Activated CD8-positive, alpha-beta memory T cell treated with anti-CD3 and anti-CD28 coated beads, Interleukin-2, amount 10 ng/mL, durations not matched to agents 7 days and 5 days (primary cell): ENCODE results near the gene UBB. TPM values are rescaled to one million over a fixed set of nuclear protein-coding genes. Genes with fewer than 3 reads are reported as not detected.
A peak's percentile ranks its signal among the peaks of the same experiment; 100 is the strongest.
"Not testable (repeated sequence)": the region's sequence is repeated elsewhere in the genome, so short reads cannot be mapped to it uniquely, and the experiment has no call there.

Experiments
- ATAC-seq: fragments of 150-1000 bp; cut with Tn5 transposase; one replicate; pipeline ENCODE4 v1.10.0; 2021; ENCODE audit warnings: moderate library complexity
- CTCF ChIA-PET: fragments of 350-600 bp; sonication (Branson Sonifier 250); formaldehyde crosslinking; loops from one replicate; lab custom pipeline; 2021; ENCODE audit warnings: antibody characterized with exemption; lab: Charles Lee
- DNase-seq: peaks from one replicate; pipeline ENCODE4 v3.0.0-alpha.2; 2020
- H3K27ac Mint-ChIP-seq: one replicate; pipeline ENCODE4 v1.8.0; 2021; ENCODE audit warnings: mild to moderate bottlenecking, mixed read lengths
- H3K27me3 Mint-ChIP-seq: one replicate; pipeline ENCODE4 v1.8.0; 2021; ENCODE audit warnings: mixed read lengths
- H3K36me3 Mint-ChIP-seq: one replicate; pipeline ENCODE4 v1.8.0; 2021; ENCODE audit warnings: mild to moderate bottlenecking, mixed read lengths
- H3K4me1 Mint-ChIP-seq: one replicate; pipeline ENCODE4 v1.8.0; 2021; ENCODE audit warnings: mixed read lengths
- H3K4me3 Mint-ChIP-seq: one replicate; pipeline ENCODE4 v1.8.0; 2021; ENCODE audit warnings: mild to moderate bottlenecking, moderate library complexity, mixed read lengths
- H3K9me3 Mint-ChIP-seq: one replicate; pipeline ENCODE4 v1.8.0; 2022; ENCODE audit warnings: low read depth, mixed read lengths
- total RNA-seq, 2 experiments: library from RNA; stranded (reverse); gene quantifications; one replicate each; pipeline ENCODE4 v1.2.3, GENCODE V29; 2021

Gene UBB
- total RNA-seq, 2 experiments from 2014 or later, result 1,297 to 1,567 TPM

DNA sequence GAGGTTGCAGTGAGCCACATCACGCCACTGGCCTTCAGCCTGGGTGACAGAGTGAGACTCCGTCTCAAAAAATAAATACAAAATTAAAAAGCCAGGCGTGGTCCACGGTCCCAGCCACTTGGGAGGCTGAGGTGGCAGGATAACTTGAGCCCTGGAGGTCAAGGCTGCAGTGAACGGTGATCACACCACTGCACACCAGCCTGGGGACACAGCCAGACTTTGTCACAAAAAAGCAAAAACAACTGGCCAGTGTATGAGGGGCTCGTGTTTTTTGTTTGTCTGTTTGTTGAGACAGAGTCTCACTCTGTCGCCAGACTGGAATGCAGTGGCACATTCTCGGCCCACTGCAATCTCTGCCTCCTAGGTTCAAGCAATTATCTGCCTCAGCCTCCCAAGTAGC lies 1.2 kb upstream of the UBB start:
- CTCF ChIA-PET, result interaction anchor here (1.2 to 4.3 kb wide), 5 partner anchors 16 to 156 kb away, joined by 3 to 33 read pairs (median 4); partner anchors contain the start of gene TRPV2

DNA sequence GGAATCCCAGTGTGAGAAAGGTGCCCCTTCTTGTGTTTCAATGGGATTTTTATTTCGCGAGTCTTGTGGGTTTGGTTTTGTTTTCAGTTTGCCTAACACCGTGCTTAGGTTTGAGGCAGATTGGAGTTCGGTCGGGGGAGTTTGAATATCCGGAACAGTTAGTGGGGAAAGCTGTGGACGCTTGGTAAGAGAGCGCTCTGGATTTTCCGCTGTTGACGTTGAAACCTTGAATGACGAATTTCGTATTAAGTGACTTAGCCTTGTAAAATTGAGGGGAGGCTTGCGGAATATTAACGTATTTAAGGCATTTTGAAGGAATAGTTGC lies 567 bp downstream of the UBB start:
- H3K36me3 Mint-ChIP-seq, result peaks cover 29% of the 10 kb centered on the region
- H3K27me3 Mint-ChIP-seq, result no peaks in the 10 kb centered on the region
- DNase-seq (no peak), ATAC-seq (peak; percentile 7)
- CTCF ChIA-PET, result interaction anchor here (0.6 to 4.3 kb wide), 6 partner anchors 9 to 166 kb away, joined by 3 to 33 read pairs (median 4); partner anchors contain the start of genes NCOR1 and TRPV2
- no peaks in the 10 kb centered on the region for H3K9me3 Mint-ChIP-seq
- H3K4me1 Mint-ChIP-seq, result peaks cover 35% of the 10 kb centered on the region
- H3K27ac Mint-ChIP-seq, result peak overlapping the region; percentile 97
- peak overlapping the region; percentile 93 for H3K4me3 Mint-ChIP-seq

More for the DNA sequence above, 1.2 kb upstream of the UBB start:
- Mint-ChIP-seq H3K36me3 (peaks cover 29% of the 10 kb centered on the region), H3K4me1 (peaks cover 33% of the 10 kb centered on the region), H3K27me3 (no peaks in the 10 kb centered on the region), H3K9me3 (no peaks in the 10 kb centered on the region), H3K4me3 (no peak overlapping the region), H3K27ac (no peak overlapping the region)
- ATAC-seq (no peak), DNase-seq (no peak)

DNA sequence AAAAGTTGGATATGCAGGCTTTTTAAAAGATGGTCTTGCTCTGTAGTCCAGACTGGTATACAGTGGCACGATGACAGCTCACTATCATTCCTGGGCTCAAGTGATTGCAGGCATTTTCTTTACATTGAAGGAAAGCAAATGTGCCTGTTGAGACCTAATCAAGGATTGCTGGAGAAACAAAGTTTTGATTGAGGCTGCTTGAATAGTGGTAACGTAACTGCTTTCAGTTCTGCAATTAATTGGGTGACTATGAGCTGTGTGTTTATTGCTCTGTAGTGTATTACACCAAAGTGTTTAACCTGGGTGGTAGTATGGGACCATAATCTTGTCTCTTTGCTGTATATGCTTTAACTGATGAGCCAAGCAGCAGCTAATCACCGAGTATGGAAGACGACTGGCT lies 2.3 kb downstream of the UBB start:
- DNase-seq, result no peak
- CTCF ChIA-PET, result interaction anchor here (0.6 to 4.3 kb wide), 5 partner anchors 8 to 138 kb away, joined by 3 to 33 read pairs (median 5); partner anchors contain the start of gene TRPV2
- H3K27ac Mint-ChIP-seq, result no peak overlapping the region

DNA sequence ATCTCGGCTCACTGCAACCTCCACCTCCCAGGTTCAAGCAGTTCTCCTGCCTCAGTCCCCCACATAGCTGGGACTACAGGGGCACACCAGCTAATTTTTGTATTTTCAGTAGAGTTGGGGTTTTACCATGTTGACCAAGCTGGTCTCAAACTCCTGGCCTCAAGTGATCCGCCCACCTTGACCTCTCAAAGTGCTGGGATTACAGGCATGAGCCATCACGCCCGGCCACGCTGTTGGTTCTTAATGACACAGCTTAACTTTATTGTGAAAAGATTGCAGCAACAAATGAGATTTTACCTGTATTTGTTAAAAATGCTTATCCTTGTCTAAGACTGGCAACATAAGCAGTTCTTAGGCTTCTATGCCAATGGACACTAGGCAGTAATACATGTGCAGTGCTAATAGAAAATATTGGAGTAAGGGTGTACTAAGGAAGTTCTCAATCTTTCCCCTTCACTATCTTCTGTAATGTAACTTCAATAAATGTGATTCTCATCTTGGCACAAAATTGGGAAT lies 2.9 kb downstream of the UBB start:
- DNase-seq (no peak), ATAC-seq (no peak)
- Mint-ChIP-seq H3K36me3 (peaks cover 30% of the 10 kb centered on the region), H3K27me3 (peaks cover 5% of the 10 kb centered on the region), H3K4me3 (peak overlapping the region; percentile 6), H3K4me1 (peaks cover 44% of the 10 kb centered on the region), H3K27ac (no peak overlapping the region), H3K9me3 (no peaks in the 10 kb centered on the region)
- CTCF ChIA-PET, result interaction anchor here (0.6 to 4.3 kb wide), 5 partner anchors 8 to 138 kb away, joined by 3 to 33 read pairs (median 5); partner anchors contain the start of gene TRPV2

More for the DNA sequence above, 2.3 kb downstream of the UBB start:
- ATAC-seq, result no peak
- peaks cover 5% of the 10 kb centered on the region for H3K27me3 Mint-ChIP-seq
- peak overlapping the region; percentile 6 for H3K4me3 Mint-ChIP-seq
- peaks cover 30% of the 10 kb centered on the region for H3K36me3 Mint-ChIP-seq
- peaks cover 44% of the 10 kb centered on the region for H3K4me1 Mint-ChIP-seq
- no peaks in the 10 kb centered on the region for H3K9me3 Mint-ChIP-seq

GRCh38 chr17:16384557-16384956 lies 3.7 kb downstream of the UBB start:
- DNase-seq, result no peak
- no peaks in the 10 kb centered on the region for H3K9me3 Mint-ChIP-seq
- no peak overlapping the region for H3K4me3 Mint-ChIP-seq
- H3K4me1 Mint-ChIP-seq, result peaks cover 44% of the 10 kb centered on the region
- CTCF ChIA-PET, result interaction anchor here (1.2 to 3.7 kb wide), 6 partner anchors 20 to 151 kb away, joined by 3 to 27 read pairs (median 10); partner anchors contain the start of gene TRPV2
- no peak for ATAC-seq
- H3K27me3 Mint-ChIP-seq, result peaks cover 6% of the 10 kb centered on the region
- H3K36me3 Mint-ChIP-seq, result peaks cover 30% of the 10 kb centered on the region
- H3K27ac Mint-ChIP-seq, result no peak overlapping the region

- Mint-ChIP-seq H3K36me3 (peaks cover 30% of the 10 kb centered on the region), H3K4me1 (peaks cover 41% of the 10 kb centered on the region), H3K4me3 (peak overlapping the region; percentile 79), H3K27ac (peak overlapping the region; percentile 69)
- CTCF ChIA-PET, result interaction anchor here (0.7 to 3.7 kb wide), 8 partner anchors 9 to 268 kb away, joined by 3 to 27 read pairs (median 5); partner anchors contain the start of gene TRPV2
- not testable (repeated sequence) for H3K9me3 Mint-ChIP-seq, DNase-seq, H3K27me3 Mint-ChIP-seq, ATAC-seq
Measured at GRCh38 chr17:16386126-16386507, 5.2 kb downstream of the UBB start.

DNA sequence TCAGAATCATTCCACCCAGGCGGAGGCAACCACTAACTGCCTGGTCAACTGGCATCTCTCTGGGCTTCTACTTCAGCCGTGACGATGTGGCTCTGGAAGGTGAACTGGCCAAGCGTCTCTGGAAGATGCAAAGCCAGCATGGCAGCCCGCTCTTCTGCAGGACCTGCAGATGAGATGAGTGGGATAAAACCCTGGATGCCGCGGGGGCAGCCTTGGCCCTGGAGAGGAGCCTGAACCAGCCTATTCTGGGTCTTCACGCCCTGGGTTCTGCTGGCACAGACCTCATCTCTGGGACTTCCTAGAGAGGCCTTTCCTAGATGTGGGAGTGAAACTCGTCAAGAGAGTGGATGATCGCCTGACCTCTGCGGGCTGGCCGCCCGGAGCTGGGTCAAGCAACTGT lies 10.6 kb downstream of the UBB start:
- peaks cover 1% of the 10 kb centered on the region for H3K36me3 Mint-ChIP-seq
- ATAC-seq, result no peak

DNA sequence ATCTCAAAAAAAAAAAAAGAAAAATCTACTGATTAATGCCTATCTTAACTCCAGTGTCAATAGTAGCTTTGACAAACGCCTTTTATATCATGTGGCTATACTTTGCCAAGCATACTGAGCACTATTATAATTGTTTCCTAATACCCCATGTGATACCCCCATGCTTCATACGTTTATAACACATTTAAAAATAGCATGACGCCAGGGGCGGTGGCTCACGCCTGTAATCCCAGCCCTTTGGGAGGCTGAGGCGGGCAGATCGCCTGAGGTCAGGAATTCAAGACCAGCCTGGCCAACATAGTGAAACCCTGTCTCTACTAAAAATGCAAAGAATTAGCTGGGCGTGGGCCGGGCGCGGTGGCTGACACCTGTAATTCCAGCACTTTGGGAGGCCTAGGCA lies 11.6 kb downstream of the UBB start:
- not testable (repeated sequence) for ATAC-seq, H3K9me3 Mint-ChIP-seq, H3K27me3 Mint-ChIP-seq, DNase-seq, H3K4me3 Mint-ChIP-seq, H3K27ac Mint-ChIP-seq, H3K4me1 Mint-ChIP-seq, H3K36me3 Mint-ChIP-seq
- CTCF ChIA-PET, result interaction anchor here (1.0 kb wide), 1 partner anchor 23 kb away, joined by 3 read pairs; the partner anchor contains the start of gene TRPV2

More for the DNA sequence above, 10.6 kb downstream of the UBB start:
- Mint-ChIP-seq H3K9me3 (no peaks in the 10 kb centered on the region), H3K4me3 (no peak overlapping the region), H3K27ac (no peak overlapping the region), H3K27me3 (peaks cover 7% of the 10 kb centered on the region), H3K4me1 (peaks cover 9% of the 10 kb centered on the region)
- DNase-seq, result no peak
- CTCF ChIA-PET, result interaction anchor here (1.4 kb wide), 2 partner anchors 10 to 28 kb away, joined by 3 to 5 read pairs; no protein-coding TSS in a partner anchor

DNA sequence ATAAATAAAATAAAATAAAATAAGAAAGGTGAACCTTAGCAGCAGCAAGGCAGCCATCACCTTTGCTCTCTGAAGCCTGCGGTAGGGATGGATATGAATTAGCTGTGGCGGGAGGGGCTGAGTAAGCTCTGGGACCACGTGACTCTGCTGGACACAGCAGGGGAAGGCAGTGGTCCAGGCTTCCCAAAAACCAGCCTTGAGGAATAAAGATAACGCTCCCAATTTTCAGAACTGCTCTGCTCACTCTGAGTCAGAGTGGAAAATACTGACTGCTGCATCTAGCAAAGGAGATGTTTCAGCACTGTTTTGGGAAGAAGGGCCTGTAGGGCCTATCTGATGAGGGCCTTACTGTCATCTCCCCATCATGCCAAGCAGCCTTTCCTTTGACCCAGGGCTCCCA lies 15.0 kb downstream of the UBB start:
- not testable (repeated sequence) for H3K27me3 Mint-ChIP-seq, H3K27ac Mint-ChIP-seq, H3K9me3 Mint-ChIP-seq, H3K36me3 Mint-ChIP-seq, ATAC-seq, H3K4me1 Mint-ChIP-seq, H3K4me3 Mint-ChIP-seq, DNase-seq
- CTCF ChIA-PET, result interaction anchor here (1.3 kb wide), 1 partner anchor 10 kb away, joined by 3 read pairs; no protein-coding TSS in a partner anchor

- DNase-seq, H3K36me3 Mint-ChIP-seq, H3K27ac Mint-ChIP-seq, H3K27me3 Mint-ChIP-seq, H3K4me1 Mint-ChIP-seq, H3K4me3 Mint-ChIP-seq, H3K9me3 Mint-ChIP-seq, ATAC-seq, CTCF ChIA-PET: not testable (repeated sequence)
Measured at GRCh38 chr17:16396693-16397092, 15.8 kb downstream of the UBB start.

GRCh38 chr17:16398270-16399267 lies 17.7 kb downstream of the UBB start:
- CTCF ChIA-PET, result interaction anchor here (1.3 kb wide), 1 partner anchor 55 kb away, joined by 3 read pairs; no protein-coding TSS in a partner anchor
- Mint-ChIP-seq H3K4me1 (peaks cover 8% of the 10 kb centered on the region), H3K4me3 (no peak overlapping the region), H3K27ac (no peak overlapping the region), H3K27me3 (no peaks in the 10 kb centered on the region), H3K36me3 (no peaks in the 10 kb centered on the region), H3K9me3 (no peaks in the 10 kb centered on the region)
- DNase-seq, result peak; percentile 54
- ATAC-seq, result peak; percentile 81

GRCh38 chr17:16403847-16404246 lies 23.0 kb downstream of the UBB start:
- H3K36me3 Mint-ChIP-seq, ATAC-seq, H3K9me3 Mint-ChIP-seq, H3K4me1 Mint-ChIP-seq, H3K27ac Mint-ChIP-seq, H3K4me3 Mint-ChIP-seq, DNase-seq: not testable (repeated sequence)
- H3K27me3 Mint-ChIP-seq, result peaks cover 14% of the 10 kb centered on the region
- CTCF ChIA-PET, result interaction anchor here (1.0 to 1.6 kb wide), 2 partner anchors 12 to 23 kb away, joined by 3 to 5 read pairs; partner anchors contain the start of genes TRPV2 and UBB
